T-helper 2 cell treated with Interferon-gamma antibody and Interleukin-4, amounts not matched to agents 5 μg/mL and 100 μg/mL, for 36 hours (primary cell): Measurements from ENCODE around the gene TEX261.

Source experiments
- DNase-seq: peaks from one replicate; pipeline ENCODE4 v3.0.0; 2021; ENCODE audit warnings: low spot score
- H3K27ac Mint-ChIP-seq: one replicate; pipeline ENCODE4 v1.8.0; 2021; ENCODE audit warnings: mild to moderate bottlenecking, mixed read lengths
- H3K27me3 Mint-ChIP-seq: one replicate; pipeline ENCODE4 v1.8.0; 2021; ENCODE audit warnings: low read depth, mixed read lengths
- H3K36me3 Mint-ChIP-seq: one replicate; pipeline ENCODE4 v1.8.0; 2021; ENCODE audit warnings: low read depth, mixed read lengths
- H3K4me1 Mint-ChIP-seq: one replicate; pipeline ENCODE4 v1.8.0; 2021; ENCODE audit warnings: low read depth, mixed read lengths
- H3K4me3 Mint-ChIP-seq: one replicate; pipeline ENCODE4 v1.8.0; 2022; ENCODE audit warnings: mild to moderate bottlenecking, moderate library complexity, mixed read lengths
- H3K9me3 Mint-ChIP-seq: one replicate; pipeline ENCODE4 v1.8.0; 2021; ENCODE audit warnings: mixed read lengths

Gene TEX261

DNA sequence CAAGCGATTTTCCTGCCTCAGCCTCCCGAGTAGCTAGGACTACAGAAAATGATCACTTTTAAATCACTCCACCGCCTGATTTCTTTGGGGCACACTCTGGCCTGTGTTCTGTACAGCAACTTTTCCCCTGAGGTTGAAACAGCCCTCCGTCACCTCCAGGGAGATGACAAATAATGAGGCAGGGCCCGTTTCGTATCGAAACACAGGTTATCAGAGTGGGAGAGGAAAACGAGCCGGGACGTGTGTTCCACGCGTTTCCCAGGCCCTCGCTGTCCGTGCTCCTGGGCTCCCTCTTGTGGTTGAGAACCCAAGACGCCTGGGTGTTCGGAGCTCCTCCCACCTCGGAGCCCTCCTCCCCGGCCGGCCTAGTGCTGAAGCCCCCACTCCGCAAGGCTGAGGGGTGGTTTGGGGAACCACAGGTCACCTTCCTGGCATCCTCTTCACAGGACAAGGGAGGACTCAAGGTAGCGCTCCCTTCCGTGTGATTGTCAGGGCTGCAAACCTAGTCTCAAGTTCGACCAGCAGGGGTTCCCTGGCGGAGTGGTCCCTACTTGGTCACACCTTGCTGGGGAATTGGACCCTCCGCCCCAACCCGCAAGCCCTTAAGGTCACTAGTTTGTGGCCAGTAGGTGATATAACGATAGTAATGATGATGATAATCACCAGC is 46.2 kb downstream of the TEX261 start:
- peaks cover 13% of the 10 kb centered on the region for H3K4me1 Mint-ChIP-seq
- H3K4me3 Mint-ChIP-seq = peak overlapping the region; percentile 84
- DNase-seq = peak; percentile 66
- H3K9me3 Mint-ChIP-seq = no peaks in the 10 kb centered on the region
- H3K27me3 Mint-ChIP-seq = peaks cover 17% of the 10 kb centered on the region
- H3K27ac Mint-ChIP-seq = no peak overlapping the region
- H3K36me3 Mint-ChIP-seq = no peaks in the 10 kb centered on the region

GRCh38 chr2:70947556-70948184 is 47.0 kb downstream of the TEX261 start:
- H3K4me3 Mint-ChIP-seq = peak overlapping the region; percentile 84
- H3K9me3 Mint-ChIP-seq = no peaks in the 10 kb centered on the region

GRCh38 chr2:70946832-70947442 is 47.7 kb downstream of the TEX261 start:
- no peak overlapping the region for H3K27ac Mint-ChIP-seq

More at GRCh38 chr2:70947556-70948184, 47.0 kb downstream of the TEX261 start:
- Mint-ChIP-seq H3K27me3 (peaks cover 13% of the 10 kb centered on the region), H3K4me1 (peaks cover 13% of the 10 kb centered on the region), H3K36me3 (no peaks in the 10 kb centered on the region), H3K27ac (no peak overlapping the region)
- DNase-seq = no peak

DNA sequence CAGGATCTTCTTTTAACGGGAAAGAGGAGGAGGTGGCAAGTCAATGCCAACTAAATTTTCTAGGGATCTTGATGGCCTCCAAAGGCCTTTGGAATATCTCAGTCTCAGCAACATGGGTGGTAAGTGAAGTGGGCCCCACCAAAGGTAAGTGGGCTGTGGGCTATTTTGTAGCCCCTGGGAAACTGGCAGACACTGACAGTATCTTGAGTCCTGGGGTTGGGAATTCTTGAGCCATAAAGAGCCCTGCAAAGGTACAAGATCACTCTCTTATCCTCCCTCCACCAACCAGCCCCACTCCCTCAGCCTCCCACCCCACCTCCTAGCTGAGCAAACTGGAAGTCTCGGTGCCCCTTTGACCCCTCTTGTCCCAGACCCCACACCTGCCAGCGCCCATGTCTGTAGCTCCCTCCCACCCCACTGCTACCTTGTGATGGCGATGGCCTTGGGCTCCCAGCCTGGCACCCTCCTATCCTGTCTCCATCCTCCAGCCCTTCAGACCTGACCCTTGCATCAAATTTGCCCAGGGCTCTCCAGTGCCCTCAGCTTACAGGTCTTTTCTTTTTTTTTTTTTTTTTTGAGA is 50.5 kb downstream of the TEX261 start:
- H3K27me3 Mint-ChIP-seq = peaks cover 20% of the 10 kb centered on the region
- no peak overlapping the region for H3K27ac Mint-ChIP-seq
- H3K4me1 Mint-ChIP-seq = peaks cover 13% of the 10 kb centered on the region

More at GRCh38 chr2:70946832-70947442, 47.7 kb downstream of the TEX261 start:
- DNase-seq = peak; percentile 23
- H3K4me3 Mint-ChIP-seq = peak overlapping the region; percentile 0
- no peaks in the 10 kb centered on the region for H3K36me3 Mint-ChIP-seq
- no peaks in the 10 kb centered on the region for H3K9me3 Mint-ChIP-seq
- peaks cover 13% of the 10 kb centered on the region for H3K4me1 Mint-ChIP-seq
- peaks cover 13% of the 10 kb centered on the region for H3K27me3 Mint-ChIP-seq

DNA sequence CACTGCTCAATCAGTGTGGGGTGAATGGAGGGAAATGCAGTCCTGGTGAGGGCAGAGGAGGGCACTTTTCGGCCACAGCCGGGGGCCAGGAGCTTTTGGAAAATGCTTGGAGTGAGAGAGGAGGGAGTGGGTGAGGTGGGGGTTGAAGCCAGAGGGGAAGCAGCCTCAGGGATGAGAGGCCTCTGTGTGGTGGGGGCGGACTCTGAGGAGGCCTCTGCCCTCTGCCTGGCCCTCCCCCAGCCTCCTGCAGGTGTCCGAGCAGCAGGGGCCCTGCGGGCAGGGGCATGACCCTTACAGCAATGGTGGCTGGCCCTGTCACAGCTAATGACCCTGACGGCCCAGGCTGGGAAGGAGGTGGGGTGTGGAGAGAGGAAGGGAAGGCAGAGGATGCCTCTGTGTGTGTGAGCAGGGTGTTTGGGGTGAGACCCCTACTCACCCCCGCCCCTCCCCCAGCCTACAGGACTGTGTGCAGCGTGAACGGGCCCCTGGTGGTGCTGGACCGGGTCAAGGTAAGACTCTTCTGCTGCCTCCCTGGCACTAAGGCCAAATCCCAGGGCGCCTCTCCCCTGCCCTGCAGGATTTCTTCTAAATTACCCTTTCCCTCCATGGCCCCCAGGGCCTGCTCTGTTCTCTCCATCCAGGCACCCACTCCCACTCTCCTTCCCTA is 51.3 kb downstream of the TEX261 start:
- Mint-ChIP-seq H3K4me1 (peaks cover 12% of the 10 kb centered on the region), H3K4me3 (no peak overlapping the region), H3K27ac (no peak overlapping the region), H3K27me3 (peaks cover 22% of the 10 kb centered on the region), H3K9me3 (no peaks in the 10 kb centered on the region), H3K36me3 (no peaks in the 10 kb centered on the region)
- no peak for DNase-seq

More for the DNA sequence above, 50.5 kb downstream of the TEX261 start:
- Mint-ChIP-seq H3K4me3 (no peak overlapping the region), H3K36me3 (no peaks in the 10 kb centered on the region), H3K9me3 (no peaks in the 10 kb centered on the region)
- no peak for DNase-seq

GRCh38 chr2:70942396-70943204 is 52.1 kb downstream of the TEX261 start:
- Mint-ChIP-seq H3K4me1 (peaks cover 6% of the 10 kb centered on the region), H3K4me3 (no peak overlapping the region), H3K36me3 (no peaks in the 10 kb centered on the region), H3K9me3 (no peaks in the 10 kb centered on the region), H3K27me3 (peaks cover 21% of the 10 kb centered on the region), H3K27ac (no peak overlapping the region)
- no peak for DNase-seq

DNA sequence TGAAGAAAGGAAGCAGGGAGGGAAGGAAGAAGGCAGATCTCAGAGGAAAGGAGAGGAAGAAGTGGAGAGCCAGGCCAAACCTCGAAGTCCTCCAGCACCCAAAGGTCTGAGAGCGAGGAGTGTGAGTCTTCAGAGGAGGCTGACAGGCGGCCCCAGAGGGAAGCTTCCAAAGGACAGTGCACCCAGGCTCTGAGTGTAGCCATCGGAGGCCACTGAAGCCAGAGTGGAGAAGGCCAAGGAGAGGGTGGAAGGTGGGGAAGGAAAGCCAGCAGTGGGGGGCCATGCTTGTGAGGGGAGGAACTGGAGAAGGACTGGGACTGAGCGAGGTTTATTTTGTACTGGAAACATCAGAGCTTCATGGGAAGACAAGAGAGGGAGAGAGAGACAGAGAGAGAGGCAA is 53.0 kb downstream of the TEX261 start:
- Mint-ChIP-seq H3K36me3 (no peaks in the 10 kb centered on the region), H3K27me3 (peaks cover 17% of the 10 kb centered on the region), H3K4me1 (peaks cover under 1% of the 10 kb centered on the region), H3K4me3 (no peak overlapping the region), H3K9me3 (no peaks in the 10 kb centered on the region), H3K27ac (peak overlapping the region; percentile 43)
- DNase-seq = no peak

DNA sequence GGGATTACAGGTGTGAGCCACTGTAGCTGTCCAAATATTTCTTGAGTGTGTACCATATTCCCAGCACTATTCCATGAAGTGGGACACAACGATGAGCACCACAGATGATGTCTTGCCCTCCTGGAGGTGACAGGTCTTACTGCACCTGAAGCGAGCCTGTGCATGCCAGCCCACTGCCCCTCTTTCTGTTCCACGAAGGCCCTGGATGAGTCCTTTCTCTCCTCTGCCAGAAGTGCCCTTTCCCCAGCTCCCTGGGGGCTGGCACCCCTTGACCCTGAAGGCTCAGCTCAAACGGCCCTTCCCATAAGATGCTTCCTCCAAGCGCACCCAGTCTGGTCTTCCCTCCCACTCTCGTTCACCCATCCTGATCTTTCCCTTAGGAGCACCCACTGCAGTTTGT is 53.5 kb downstream of the TEX261 start:
- Mint-ChIP-seq H3K4me1 (no peaks in the 10 kb centered on the region), H3K9me3 (no peaks in the 10 kb centered on the region), H3K4me3 (no peak overlapping the region), H3K27ac (no peak overlapping the region), H3K36me3 (no peaks in the 10 kb centered on the region), H3K27me3 (peaks cover 16% of the 10 kb centered on the region)
- no peak for DNase-seq

- H3K9me3 Mint-ChIP-seq = no peaks in the 10 kb centered on the region
- peaks cover 18% of the 10 kb centered on the region for H3K27me3 Mint-ChIP-seq
- no peak overlapping the region for H3K27ac Mint-ChIP-seq
- no peaks in the 10 kb centered on the region for H3K4me1 Mint-ChIP-seq
- no peak overlapping the region for H3K4me3 Mint-ChIP-seq
- no peak for DNase-seq
- H3K36me3 Mint-ChIP-seq = no peaks in the 10 kb centered on the region
These were observed 54.7 kb downstream of the TEX261 start for GRCh38 chr2:70939839-70940580.

- Mint-ChIP-seq H3K4me1 (no peaks in the 10 kb centered on the region), H3K36me3 (no peaks in the 10 kb centered on the region), H3K9me3 (no peaks in the 10 kb centered on the region), H3K27me3 (peaks cover 18% of the 10 kb centered on the region), H3K27ac (no peak overlapping the region), H3K4me3 (no peak overlapping the region)
- DNase-seq = no peak
These were observed 55.5 kb downstream of the TEX261 start for GRCh38 chr2:70939001-70939838.

DNA sequence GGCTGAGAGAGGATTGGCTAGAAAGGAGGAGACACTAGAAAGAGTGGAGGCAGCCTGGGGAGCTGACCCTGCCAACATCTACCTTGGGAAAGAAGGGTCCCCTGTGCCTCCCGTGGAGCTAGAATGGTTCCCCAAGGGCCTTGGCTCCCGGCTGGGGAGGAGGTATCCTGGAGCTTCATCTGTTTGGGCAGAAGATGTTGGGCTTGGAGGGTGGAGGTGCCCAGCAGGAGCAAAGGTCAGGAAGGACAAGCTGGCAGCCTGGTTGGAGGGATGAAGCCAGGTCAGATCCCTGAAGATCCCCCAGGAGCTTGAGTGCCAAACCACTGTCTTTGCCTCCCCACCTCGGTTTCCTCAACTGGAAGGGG is 56.1 kb downstream of the TEX261 start:
- H3K4me3 Mint-ChIP-seq = no peak overlapping the region
- H3K36me3 Mint-ChIP-seq = no peaks in the 10 kb centered on the region
- H3K27ac Mint-ChIP-seq = no peak overlapping the region
- no peaks in the 10 kb centered on the region for H3K9me3 Mint-ChIP-seq
- no peaks in the 10 kb centered on the region for H3K4me1 Mint-ChIP-seq
- H3K27me3 Mint-ChIP-seq = peaks cover 18% of the 10 kb centered on the region
- no peak for DNase-seq

GRCh38 chr2:70937866-70938585 is 56.6 kb downstream of the TEX261 start:
- no peak for DNase-seq
- Mint-ChIP-seq H3K27ac (no peak overlapping the region), H3K9me3 (no peaks in the 10 kb centered on the region), H3K27me3 (peaks cover 18% of the 10 kb centered on the region), H3K4me1 (no peaks in the 10 kb centered on the region), H3K4me3 (no peak overlapping the region), H3K36me3 (no peaks in the 10 kb centered on the region)
